ENCODE measurements around the gene ZNF771.

DNA sequence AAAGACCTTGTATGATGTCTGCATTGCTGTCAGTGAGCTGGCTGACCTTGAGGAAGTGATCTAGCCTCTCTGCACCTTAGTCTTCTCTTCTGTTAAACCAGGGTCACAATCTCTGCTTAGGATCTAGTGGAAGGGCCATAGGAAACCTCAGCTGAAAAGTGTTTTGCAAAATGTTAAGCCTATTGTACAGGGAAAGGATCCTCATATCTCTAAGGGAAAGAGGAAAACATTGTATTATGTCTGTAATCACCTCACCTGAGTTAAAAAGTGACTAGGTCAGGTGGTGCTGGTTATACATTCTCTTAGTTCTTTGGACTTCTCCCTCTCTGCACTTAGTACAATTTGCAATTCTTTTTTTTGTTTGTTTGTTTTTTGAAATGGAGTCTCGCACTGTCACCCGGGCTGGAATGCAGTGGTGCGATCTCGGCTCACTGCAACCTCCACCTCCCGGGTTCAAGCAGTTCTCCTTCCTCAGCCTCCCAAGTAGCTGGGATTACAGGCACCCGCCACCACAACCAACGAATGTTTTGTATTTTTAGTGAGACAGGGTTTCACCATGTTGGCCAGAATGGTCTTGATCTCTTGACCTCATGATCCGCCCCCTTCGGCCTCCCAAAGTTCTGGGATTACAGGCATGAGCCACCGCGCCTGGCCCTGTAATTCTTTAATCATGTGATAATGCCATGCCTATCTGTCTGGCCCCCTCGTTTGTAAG, 40.3 kb downstream of the ZNF771 start:
- TF ChIP-seq, protein P1, sequence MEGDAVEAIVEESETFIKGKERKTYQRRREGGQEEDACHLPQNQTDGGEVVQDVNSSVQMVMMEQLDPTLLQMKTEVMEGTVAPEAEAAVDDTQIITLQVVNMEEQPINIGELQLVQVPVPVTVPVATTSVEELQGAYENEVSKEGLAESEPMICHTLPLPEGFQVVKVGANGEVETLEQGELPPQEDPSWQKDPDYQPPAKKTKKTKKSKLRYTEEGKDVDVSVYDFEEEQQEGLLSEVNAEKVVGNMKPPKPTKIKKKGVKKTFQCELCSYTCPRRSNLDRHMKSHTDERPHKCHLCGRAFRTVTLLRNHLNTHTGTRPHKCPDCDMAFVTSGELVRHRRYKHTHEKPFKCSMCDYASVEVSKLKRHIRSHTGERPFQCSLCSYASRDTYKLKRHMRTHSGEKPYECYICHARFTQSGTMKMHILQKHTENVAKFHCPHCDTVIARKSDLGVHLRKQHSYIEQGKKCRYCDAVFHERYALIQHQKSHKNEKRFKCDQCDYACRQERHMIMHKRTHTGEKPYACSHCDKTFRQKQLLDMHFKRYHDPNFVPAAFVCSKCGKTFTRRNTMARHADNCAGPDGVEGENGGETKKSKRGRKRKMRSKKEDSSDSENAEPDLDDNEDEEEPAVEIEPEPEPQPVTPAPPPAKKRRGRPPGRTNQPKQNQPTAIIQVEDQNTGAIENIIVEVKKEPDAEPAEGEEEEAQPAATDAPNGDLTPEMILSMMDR (IDR thresholded peaks at IDR 0.05; ENCODE audit: extremely low read depth in 1 of 2, insufficient read depth in 1 of 2, low read depth in 1 of 2, low read length in 2 of 2) = no peak
- TF ChIP-seq POLR2A (IDR thresholded peaks at IDR 0.05; ENCODE audit: low read depth, low read length) = no peak

Measured in endothelial cell of umbilical vein (primary cell).